Activated CD8-positive, alpha-beta memory T cell treated with anti-CD3 and anti-CD28 coated beads for 1 hour (primary cell): ENCODE data around the gene NRAP.

ENCODE experiments used
- DNase-seq, 2 donors: peaks; one replicate each; pipeline ENCODE4 v3.0.0-alpha.2; 2020; ENCODE audit warnings: low read depth in 1 of 2; ENCODE audit errors: extremely low read depth in 1 of 2

NRAP gene

GRCh38 chr10:113613427-113613826 lies 50.4 kb downstream of the NRAP start:
- no peak for DNase-seq

GRCh38 chr10:113612154-113612553 lies 51.7 kb downstream of the NRAP start:
- no peak for DNase-seq

- DNase-seq, result no peak
Measured at GRCh38 chr10:113610631-113611601, 52.9 kb downstream of the NRAP start.

GRCh38 chr10:113609704-113610108 lies 54.1 kb downstream of the NRAP start:
- no peak for DNase-seq

- no peak for DNase-seq
Measured at GRCh38 chr10:113605268-113605978, 58.4 kb downstream of the NRAP start.

- DNase-seq, result no peak
Measured at GRCh38 chr10:113604572-113604971, 59.3 kb downstream of the NRAP start.

GRCh38 chr10:113603057-113603777 lies 60.6 kb downstream of the NRAP start:
- no peak for DNase-seq

- no peak for DNase-seq
Measured at GRCh38 chr10:113600569-113600968, 63.3 kb downstream of the NRAP start.

GRCh38 chr10:113594652-113595051 lies 69.2 kb downstream of the NRAP start:
- DNase-seq, result no peak

- no peak for DNase-seq
Measured at GRCh38 chr10:113592380-113592779, 71.5 kb downstream of the NRAP start.

GRCh38 chr10:113590581-113590980 lies 73.3 kb downstream of the NRAP start:
- no peak for DNase-seq

- DNase-seq, result no peak
Measured at GRCh38 chr10:113589201-113589770, 74.6 kb downstream of the NRAP start.

GRCh38 chr10:113585949-113586348 lies 77.9 kb downstream of the NRAP start:
- no peak for DNase-seq

GRCh38 chr10:113583571-113583970 lies 80.3 kb downstream of the NRAP start:
- no peak for DNase-seq

- DNase-seq, result no peak
Measured at GRCh38 chr10:113581092-113581491, 82.7 kb downstream of the NRAP start.

- no peak for DNase-seq
Measured at GRCh38 chr10:113578773-113579172, 85.1 kb downstream of the NRAP start.

- DNase-seq, result no peak
Measured at GRCh38 chr10:113576852-113577251, 87.0 kb downstream of the NRAP start.

GRCh38 chr10:113573368-113573767 lies 90.5 kb downstream of the NRAP start:
- DNase-seq, result no peak

- DNase-seq, result no peak
Measured at GRCh38 chr10:113572520-113573290, 91.1 kb downstream of the NRAP start.

- DNase-seq, result no peak
Measured at GRCh38 chr10:113569576-113569975, 94.3 kb downstream of the NRAP start.
